DOHH2 (cell line): ENCODE results near the gene DNAH11.

Source experiments
- CTCF ChIP-seq: fragments of 200-600 bp; sonication (generic); IDR thresholded peaks from one replicate; pipeline ENCODE4 v1.5.1; 2014; ENCODE audit warnings: antibody characterized with exemption, mild to moderate bottlenecking, low read depth, low read length; ENCODE audit not compliant: poor library complexity, severe bottlenecking
- EZH2phosphoT487 ChIP-seq: fragments of 200-600 bp; sonication (generic); IDR thresholded peaks from 2 replicates; pipeline ENCODE4 v1.6.1; 2017; ENCODE audit warnings: borderline replicate concordance, mild to moderate bottlenecking, antibody characterized with exemption, low read length, moderate library complexity, mixed read lengths

DNA sequence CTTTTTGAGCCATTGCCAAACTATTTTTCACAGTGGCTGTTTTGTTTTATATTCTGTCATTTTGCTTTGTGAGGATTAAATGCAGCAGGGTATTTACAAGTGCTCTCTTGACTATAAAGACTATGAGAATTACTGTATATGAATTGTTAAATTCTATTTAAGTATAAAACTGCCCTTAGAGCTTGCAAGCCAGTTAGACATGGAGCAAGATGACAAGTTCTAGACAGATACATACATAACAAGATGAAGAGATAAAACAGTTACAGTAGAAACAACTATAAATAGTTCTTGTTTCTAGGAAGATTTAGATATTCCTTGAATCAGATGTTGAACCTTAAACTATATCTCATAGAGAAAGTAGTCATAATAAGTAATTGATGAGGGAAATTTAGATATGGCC lies 60.6 kb downstream of the DNAH11 start:
- TF ChIP-seq CTCF, result no peak
- no peak for TF ChIP-seq EZH2phosphoT487
